Coronary artery (tissue), 2 donors: ENCODE data around the gene FANCM.

Experiments used
- DNase-seq: peaks from one replicate; pipeline ENCODE4 v3.0.0-alpha.2; 2017; ENCODE audit warnings: low spot score
- H3K27ac ChIP-seq, 2 donors: fragments of 200-600 bp; sonication (generic); one replicate each; pipeline ENCODE4 v1.5.1; 2016 to 2019
- H3K4me3 ChIP-seq: fragments of 200-600 bp; sonication (generic); 2 replicates; pipeline ENCODE4 v1.5.1; 2016; ENCODE audit warnings: mild to moderate bottlenecking, moderate library complexity
- TF ChIP-seq, protein P1 (sequence below): fragments of 200-600 bp; sonication (generic); IDR thresholded peaks from one replicate; pipeline ENCODE4 v1.5.1; 2019; ENCODE audit warnings: antibody characterized with exemption

FANCM gene

GRCh38 chr14:45103806-45104205 is 31.9 kb upstream of the FANCM start:
- TF ChIP-seq, protein P1, sequence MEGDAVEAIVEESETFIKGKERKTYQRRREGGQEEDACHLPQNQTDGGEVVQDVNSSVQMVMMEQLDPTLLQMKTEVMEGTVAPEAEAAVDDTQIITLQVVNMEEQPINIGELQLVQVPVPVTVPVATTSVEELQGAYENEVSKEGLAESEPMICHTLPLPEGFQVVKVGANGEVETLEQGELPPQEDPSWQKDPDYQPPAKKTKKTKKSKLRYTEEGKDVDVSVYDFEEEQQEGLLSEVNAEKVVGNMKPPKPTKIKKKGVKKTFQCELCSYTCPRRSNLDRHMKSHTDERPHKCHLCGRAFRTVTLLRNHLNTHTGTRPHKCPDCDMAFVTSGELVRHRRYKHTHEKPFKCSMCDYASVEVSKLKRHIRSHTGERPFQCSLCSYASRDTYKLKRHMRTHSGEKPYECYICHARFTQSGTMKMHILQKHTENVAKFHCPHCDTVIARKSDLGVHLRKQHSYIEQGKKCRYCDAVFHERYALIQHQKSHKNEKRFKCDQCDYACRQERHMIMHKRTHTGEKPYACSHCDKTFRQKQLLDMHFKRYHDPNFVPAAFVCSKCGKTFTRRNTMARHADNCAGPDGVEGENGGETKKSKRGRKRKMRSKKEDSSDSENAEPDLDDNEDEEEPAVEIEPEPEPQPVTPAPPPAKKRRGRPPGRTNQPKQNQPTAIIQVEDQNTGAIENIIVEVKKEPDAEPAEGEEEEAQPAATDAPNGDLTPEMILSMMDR, result no peak
- Histone ChIP-seq H3K27ac (no peak overlapping the region), H3K4me3 (no peak overlapping the region)
- no peak for DNase-seq

- Histone ChIP-seq H3K27ac (no peak overlapping the region), H3K4me3 (no peak overlapping the region)
- TF ChIP-seq, protein P1, result no peak
- DNase-seq, result no peak
Measured at GRCh38 chr14:45104561-45104960, 31.2 kb upstream of the FANCM start.

DNA sequence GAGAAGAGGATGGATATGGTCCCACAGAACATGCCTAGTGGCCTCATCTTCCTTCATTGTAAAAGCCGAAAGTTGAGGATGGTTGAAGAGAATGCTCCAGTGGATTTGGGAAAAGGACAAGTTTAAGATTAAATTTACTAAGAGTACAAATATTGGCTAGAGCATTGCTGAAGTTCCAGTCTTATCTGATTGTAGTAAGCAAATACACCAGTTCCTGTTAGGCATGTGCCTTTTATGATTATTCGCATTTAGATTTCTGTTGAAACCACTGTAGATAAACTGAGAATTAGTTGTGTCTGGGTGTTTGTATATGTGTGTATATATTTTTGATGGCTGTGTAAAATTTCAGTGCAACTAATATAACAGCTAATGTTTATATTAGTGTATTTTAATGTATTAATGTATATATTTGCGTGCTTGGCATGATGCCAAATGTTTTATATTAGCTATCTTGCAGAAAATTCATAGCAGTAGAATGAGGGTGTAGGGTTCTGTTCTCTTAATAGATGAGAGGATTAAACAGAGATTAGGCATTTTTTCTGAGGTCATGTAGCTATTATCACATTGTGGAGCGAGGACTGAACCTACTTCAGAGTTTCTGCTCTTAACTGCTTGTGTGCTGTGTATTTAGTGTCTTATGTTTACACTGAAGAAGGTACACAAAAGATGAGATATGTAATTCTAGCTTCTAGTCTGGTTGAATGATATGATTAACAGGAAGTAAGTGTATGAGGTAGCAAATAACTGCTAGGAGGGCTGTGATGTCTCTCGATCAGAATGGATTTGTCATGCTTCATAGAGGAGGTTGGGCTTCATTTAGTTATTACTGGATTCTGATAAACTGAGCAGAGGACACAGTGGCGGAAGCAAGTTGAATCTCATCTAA is 22.6 kb upstream of the FANCM start:
- no peak for DNase-seq
- TF ChIP-seq, protein P1, result no peak
- no peak overlapping the region for H3K27ac ChIP-seq

GRCh38 chr14:45114327-45114726 is 21.4 kb upstream of the FANCM start:
- Histone ChIP-seq H3K27ac (no peak overlapping the region), H3K4me3 (no peak overlapping the region)
- TF ChIP-seq, protein P1, result no peak
- DNase-seq, result no peak

More for the DNA sequence above, 22.6 kb upstream of the FANCM start:
- H3K4me3 ChIP-seq, result no peak overlapping the region

- TF ChIP-seq, protein P1, result no peak
- DNase-seq, result no peak
- H3K27ac ChIP-seq, result no peak overlapping the region
Measured at GRCh38 chr14:45118594-45118993, 17.1 kb upstream of the FANCM start.

DNA sequence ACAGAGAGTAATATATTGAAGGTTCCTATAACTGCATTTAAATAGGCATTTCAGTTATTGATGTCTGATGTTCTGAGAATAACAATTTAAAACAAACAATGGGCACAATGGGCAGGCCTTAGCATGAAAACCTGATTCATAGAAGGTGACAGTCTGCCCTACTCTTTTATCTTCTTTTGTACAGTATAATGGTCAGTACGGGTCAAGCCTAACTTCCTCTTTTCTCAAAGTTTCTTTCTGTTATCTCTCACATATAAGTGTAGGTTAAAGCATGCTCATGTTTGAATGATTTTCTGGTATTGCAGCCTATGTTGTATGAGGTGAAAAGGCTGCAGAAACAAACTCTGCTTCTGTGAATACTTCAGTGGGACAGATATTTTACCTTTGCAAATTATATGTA is 15.6 kb upstream of the FANCM start:
- H3K4me3 ChIP-seq, result no peak overlapping the region
- TF ChIP-seq, protein P1, result no peak
- DNase-seq, result no peak
- no peak overlapping the region for H3K27ac ChIP-seq

More at GRCh38 chr14:45118594-45118993, 17.1 kb upstream of the FANCM start:
- no peak overlapping the region for H3K4me3 ChIP-seq

DNA sequence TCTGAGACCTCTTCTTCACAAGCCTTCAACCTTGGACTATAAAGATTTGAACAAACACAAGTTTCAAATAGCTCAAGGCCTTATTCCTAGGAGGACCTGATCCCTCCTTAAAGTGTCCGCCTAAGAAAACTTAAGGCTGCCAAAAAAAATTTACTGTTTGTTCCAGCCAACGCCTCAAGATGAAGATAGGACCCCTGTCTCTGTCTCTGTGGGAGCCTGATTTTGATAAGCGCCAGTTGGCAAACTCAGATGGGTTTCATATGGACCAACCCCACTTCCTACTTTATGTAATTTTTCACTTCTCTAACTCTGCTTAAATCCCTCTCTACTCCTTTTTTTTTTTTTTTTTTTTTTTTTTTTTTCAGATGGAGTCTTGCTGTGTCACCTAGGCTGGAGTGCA is 12.5 kb upstream of the FANCM start:
- DNase-seq, result no peak
- TF ChIP-seq, protein P1, result no peak
- H3K4me3 ChIP-seq, result no peak overlapping the region
- no peak overlapping the region for H3K27ac ChIP-seq
